Stimulated activated CD8-positive, alpha-beta memory T cell treated with anti-CD3 and anti-CD28 coated beads, Interleukin-7, amount 100 ng/mL, for 48 hours (primary cell): ENCODE measurements around the gene MAP3K6.

Experiments
- DNase-seq, 2 donors: peaks; one replicate each; pipeline ENCODE4 v3.0.0-alpha.2; 2020; ENCODE audit warnings: low read depth in 1 of 2; ENCODE audit errors: extremely low read depth in 1 of 2

The MAP3K6 gene

GRCh38 chr1:27358038-27358927 lies 8.5 kb downstream of the MAP3K6 start:
- DNase-seq = no peak

- peak in 1 of 2 donors; percentile 45 for DNase-seq
These were observed 9.3 kb downstream of the MAP3K6 start for GRCh38 chr1:27357281-27358037.

GRCh38 chr1:27356619-27357280 lies 10.0 kb downstream of the MAP3K6 start:
- peak in 1 of 2 donors; percentile 35 for DNase-seq

- DNase-seq = no peak
These were observed 10.5 kb downstream of the MAP3K6 start for GRCh38 chr1:27356277-27356618.

GRCh38 chr1:27355683-27356082 lies 11.1 kb downstream of the MAP3K6 start:
- DNase-seq = no peak

- no peak for DNase-seq
These were observed 13.1 kb downstream of the MAP3K6 start for GRCh38 chr1:27353629-27354028.

GRCh38 chr1:27353166-27353565 lies 13.6 kb downstream of the MAP3K6 start:
- DNase-seq = no peak

GRCh38 chr1:27351541-27352107 lies 15.1 kb downstream of the MAP3K6 start:
- no peak for DNase-seq

GRCh38 chr1:27350663-27351540 lies 15.9 kb downstream of the MAP3K6 start:
- no peak for DNase-seq

- no peak for DNase-seq
These were observed 16.7 kb downstream of the MAP3K6 start for GRCh38 chr1:27349784-27350662.

- DNase-seq = no peak
These were observed 17.6 kb downstream of the MAP3K6 start for GRCh38 chr1:27348861-27349783.

- DNase-seq = no peak
These were observed 19.7 kb downstream of the MAP3K6 start for GRCh38 chr1:27346991-27347624.

GRCh38 chr1:27346357-27346756 lies 20.4 kb downstream of the MAP3K6 start:
- no peak for DNase-seq

GRCh38 chr1:27345272-27345671 lies 21.5 kb downstream of the MAP3K6 start:
- DNase-seq = no peak

GRCh38 chr1:27343639-27344025 lies 23.1 kb downstream of the MAP3K6 start:
- DNase-seq = no peak

GRCh38 chr1:27342778-27343638 lies 23.8 kb downstream of the MAP3K6 start:
- DNase-seq = no peak

GRCh38 chr1:27342391-27342777 lies 24.4 kb downstream of the MAP3K6 start:
- DNase-seq = no peak
